ENCODE data around the gene COMTD1.

The COMTD1 gene

GRCh38 chr10:75238182-75239095 is 2.7 kb upstream of the COMTD1 start:
- no peak for DNase-seq (ENCODE audit: low read depth in 2 of 2)
- no peak overlapping the region for H3K4me3 ChIP-seq (replicated peaks in 1 of 2; ENCODE audit: low read depth in 2 of 2, low read length in 2 of 2)
- TF ChIP-seq CTCF (IDR thresholded peaks at IDR 0.05; ENCODE audit: low read depth, low read length), result no peak

GRCh38 chr10:75236178-75236825 is 545 bp upstream of the COMTD1 start:
- no peak for TF ChIP-seq CTCF (IDR thresholded peaks at IDR 0.05; ENCODE audit: low read depth, low read length)
- no peak overlapping the region for H3K4me3 ChIP-seq (replicated peaks in 1 of 2; ENCODE audit: low read depth in 2 of 2, low read length in 2 of 2)
- no peak for DNase-seq (ENCODE audit: low read depth in 2 of 2)

DNA sequence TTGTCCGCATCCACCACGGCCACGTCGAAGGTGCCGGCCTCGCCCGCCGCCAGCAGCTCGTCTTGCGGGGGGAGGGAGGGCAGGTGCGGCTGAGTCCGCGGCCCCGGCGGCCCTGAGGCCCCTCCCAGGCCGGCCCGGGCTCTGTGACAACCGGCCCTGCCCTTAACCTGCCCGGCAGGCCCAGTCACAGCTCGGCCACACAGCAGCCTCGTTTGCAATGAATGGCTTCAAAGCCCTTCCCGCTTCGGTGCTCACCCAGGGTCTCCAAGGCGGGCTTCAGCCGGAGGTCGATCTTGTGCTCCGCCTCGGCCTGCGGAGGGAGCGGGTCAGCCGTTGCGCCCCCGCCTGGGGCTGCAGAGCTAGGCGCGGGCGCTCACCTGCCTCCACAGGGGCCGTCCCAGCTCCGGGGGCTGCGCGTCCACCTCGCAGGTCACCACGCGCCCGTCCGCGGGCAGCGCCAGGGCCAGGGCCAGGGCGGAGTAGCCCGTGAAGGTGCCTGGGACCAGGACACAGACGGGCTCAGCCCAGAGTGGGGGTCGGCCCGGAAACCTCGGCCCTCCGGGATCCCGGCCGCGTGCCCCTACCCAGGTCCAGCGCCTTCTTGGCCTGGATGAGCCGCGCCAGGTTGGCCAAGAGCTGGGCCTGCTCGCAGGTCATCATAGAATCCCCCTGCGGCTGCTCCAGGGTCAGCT is 928 bp downstream of the COMTD1 start:
- peak overlapping the region; percentile 66 to 68 for H3K4me3 ChIP-seq (replicated peaks in 1 of 2; ENCODE audit: low read depth in 2 of 2, low read length in 2 of 2)
- DNase-seq (ENCODE audit: low read depth in 2 of 2), result no peak
- TF ChIP-seq CTCF (IDR thresholded peaks at IDR 0.05; ENCODE audit: low read depth, low read length), result no peak

- no peak for TF ChIP-seq CTCF (IDR thresholded peaks at IDR 0.05; ENCODE audit: low read depth, low read length)
Measured at GRCh38 chr10:75234017-75234682, 1.6 kb downstream of the COMTD1 start.

DNA sequence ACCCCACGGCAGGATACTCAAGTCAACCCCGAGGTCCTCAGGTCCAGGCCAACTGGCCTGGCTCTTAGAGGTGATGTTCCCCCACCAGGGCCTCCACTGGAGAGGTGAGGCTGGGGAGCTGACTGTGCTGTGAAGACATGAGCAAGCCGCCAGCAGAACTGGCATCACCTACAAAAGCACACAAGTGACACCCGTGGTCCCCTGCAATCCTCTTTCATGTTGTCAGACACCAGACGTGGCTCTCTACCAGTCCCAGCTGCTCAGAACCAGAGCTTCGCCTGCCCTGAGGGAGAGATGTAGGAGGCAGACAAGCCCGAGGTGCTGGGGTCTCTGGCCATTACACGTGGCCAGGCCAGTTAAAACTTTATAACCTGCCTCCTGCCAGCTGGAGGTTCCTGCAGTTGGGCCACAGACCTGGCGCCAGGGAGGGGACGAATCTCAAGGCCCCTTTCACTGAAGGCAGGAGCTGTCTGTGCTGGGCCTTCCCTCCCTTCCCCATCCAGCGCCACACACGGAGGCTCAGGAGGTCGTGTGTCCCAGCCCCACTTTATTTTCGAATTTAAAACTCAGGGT is 2.2 kb downstream of the COMTD1 start:
- no peak overlapping the region for H3K4me3 ChIP-seq (replicated peaks in 1 of 2; ENCODE audit: low read depth in 2 of 2, low read length in 2 of 2)
- no peak for TF ChIP-seq CTCF (IDR thresholded peaks at IDR 0.05; ENCODE audit: low read depth, low read length)
- no peak for DNase-seq (ENCODE audit: low read depth in 2 of 2)

More at GRCh38 chr10:75234017-75234682, 1.6 kb downstream of the COMTD1 start:
- peak overlapping the region; percentile 66 to 68 for H3K4me3 ChIP-seq (replicated peaks in 1 of 2; ENCODE audit: low read depth in 2 of 2, low read length in 2 of 2)
- DNase-seq (ENCODE audit: low read depth in 2 of 2), result peak; percentile 88 to 91
